Trophoblast cell (in vitro differentiated cells and primary cell): ENCODE data around the gene PGAP1.

Experiments used
- DNase-seq, 2 donors: peaks; one replicate each; pipeline ENCODE4 v3.0.0-alpha.2; 2016
- H2AFZ ChIP-seq: 2 replicates; pipeline ENCODE4 v1.6.1; 2013; ENCODE audit warnings: low read length, moderate library complexity, mild to moderate bottlenecking; ENCODE audit not compliant: insufficient read depth, poor library complexity
- H2AK5ac ChIP-seq: 2 replicates; pipeline ENCODE4 v1.6.1; 2013; ENCODE audit warnings: mild to moderate bottlenecking, low read length
- H2BK120ac ChIP-seq: 2 replicates; pipeline ENCODE4 v1.6.1; 2013; ENCODE audit warnings: low read length, mild to moderate bottlenecking, moderate library complexity; ENCODE audit not compliant: insufficient read depth, poor library complexity
- H2BK12ac ChIP-seq: 2 replicates; pipeline ENCODE4 v1.6.1; 2013; ENCODE audit warnings: mild to moderate bottlenecking, low read length, moderate library complexity
- H2BK5ac ChIP-seq: 2 replicates; pipeline ENCODE4 v1.6.1; 2013; ENCODE audit warnings: low read length, low read depth, moderate library complexity, mild to moderate bottlenecking; ENCODE audit not compliant: poor library complexity
- H3K14ac ChIP-seq: 2 replicates; pipeline ENCODE4 v1.6.1; 2013; ENCODE audit warnings: mild to moderate bottlenecking, low read length
- H3K18ac ChIP-seq: 2 replicates; pipeline ENCODE4 v1.6.1; 2013; ENCODE audit warnings: mild to moderate bottlenecking, low read length
- H3K23ac ChIP-seq: 2 replicates; pipeline ENCODE4 v1.6.1; 2013; ENCODE audit warnings: low read length
- H3K27ac ChIP-seq: 2 replicates; pipeline ENCODE4 v1.5.1; 2013; ENCODE audit warnings: low read depth, mild to moderate bottlenecking, inconsistent platforms, low read length, moderate library complexity
- H3K27me3 ChIP-seq: 2 replicates; pipeline ENCODE4 v1.6.1; 2013; ENCODE audit warnings: inconsistent platforms, mild to moderate bottlenecking, low read length, moderate library complexity; ENCODE audit not compliant: insufficient read depth
- H3K36me3 ChIP-seq, 2 experiments: 1 replicate in 1 of 2; 2 replicates in 1 of 2; pipeline ENCODE4 v1.6.1; 2013; ENCODE audit warnings: low read length in 2 of 2, mild to moderate bottlenecking in 2 of 2, moderate library complexity in 1 of 2; ENCODE audit not compliant: insufficient read depth in 2 of 2, control insufficient read depth in 1 of 2
- H3K4ac ChIP-seq: 2 replicates; pipeline ENCODE4 v1.6.1; 2013; ENCODE audit warnings: low read depth, mild to moderate bottlenecking, low read length, moderate library complexity
- H3K4me1 ChIP-seq, 2 experiments: 1 replicate in 1 of 2; 2 replicates in 1 of 2; pipeline ENCODE4 v1.6.1; 2013; ENCODE audit warnings: low read length in 2 of 2, mild to moderate bottlenecking in 2 of 2, moderate library complexity in 1 of 2; ENCODE audit not compliant: insufficient read depth in 2 of 2, control insufficient read depth in 1 of 2
- H3K4me2 ChIP-seq: 2 replicates; pipeline ENCODE4 v1.6.1; 2013; ENCODE audit warnings: inconsistent platforms, mild to moderate bottlenecking, low read length, moderate library complexity
- H3K4me3 ChIP-seq: 2 replicates; pipeline ENCODE4 v1.5.1; 2013; ENCODE audit warnings: mild to moderate bottlenecking, low read depth, low read length, inconsistent platforms
- H3K79me1 ChIP-seq: one replicate; pipeline ENCODE4 v1.6.1; 2013; ENCODE audit warnings: low read length
- H3K79me2 ChIP-seq: 2 replicates; pipeline ENCODE4 v1.6.1; 2013; ENCODE audit warnings: low read length, mild to moderate bottlenecking; ENCODE audit not compliant: control insufficient read depth, insufficient read depth, poor library complexity
- H3K9ac ChIP-seq: 2 replicates; pipeline ENCODE4 v1.6.1; 2013; ENCODE audit warnings: mild to moderate bottlenecking, low read length
- H3K9me3 ChIP-seq: 2 replicates; pipeline ENCODE4 v1.6.1; 2013; ENCODE audit warnings: low read depth, mild to moderate bottlenecking, control low read depth, inconsistent platforms, low read length; ENCODE audit not compliant: insufficient read depth
- H4K12ac ChIP-seq: 2 replicates; pipeline ENCODE4 v1.6.1; 2013; ENCODE audit warnings: low read depth, mild to moderate bottlenecking, low read length, moderate library complexity
- H4K8ac ChIP-seq: 2 replicates; pipeline ENCODE4 v1.6.1; 2013; ENCODE audit warnings: low read depth, mild to moderate bottlenecking, low read length, moderate library complexity
- H4K91ac ChIP-seq: one replicate; pipeline ENCODE4 v1.6.1; 2013; ENCODE audit warnings: low read depth, mild to moderate bottlenecking, low read length, moderate library complexity
- WGBS: extraction: QIAGEN DNeasy Blood & Tissue Kit; methylation state at CpG from one replicate; pipeline ENCODE4 v1.1.7; 2013; ENCODE audit warnings: missing lambda C conversion rate; ENCODE audit not compliant: insufficient read length, insufficient coverage; ENCODE audit errors: extremely low coverage; 5-methylcytosine and 5-hydroxymethylcytosine counted together

The PGAP1 gene

GRCh38 chr2:196966061-196966460 lies 39.6 kb upstream of the PGAP1 start:
- H3K23ac ChIP-seq, result no peak overlapping the region

GRCh38 chr2:196965651-196966050 lies 39.1 kb upstream of the PGAP1 start:
- no peak overlapping the region for H4K91ac ChIP-seq
- no peak overlapping the region for H2AFZ ChIP-seq
- no peaks in the 10 kb centered on the region for H3K27me3 ChIP-seq
- no peak overlapping the region for H2BK5ac ChIP-seq
- no peak overlapping the region for H3K4ac ChIP-seq
- peaks cover 2% of the 10 kb centered on the region for H3K9me3 ChIP-seq
- DNase-seq, result no peak
- no peak overlapping the region for H3K23ac ChIP-seq
- H3K4me2 ChIP-seq, result no peak overlapping the region
- H3K4me1 ChIP-seq, result no peaks in the 10 kb centered on the region
- no peak overlapping the region for H4K8ac ChIP-seq
- H3K79me2 ChIP-seq, result no peaks in the 10 kb centered on the region
- H3K9ac ChIP-seq, result no peak overlapping the region
- H2AK5ac ChIP-seq, result no peak overlapping the region
- no peak overlapping the region for H3K14ac ChIP-seq
- H2BK12ac ChIP-seq, result no peak overlapping the region
- no peaks in the 10 kb centered on the region for H3K36me3 ChIP-seq
- H3K18ac ChIP-seq, result no peak overlapping the region
- H3K4me3 ChIP-seq, result no peak overlapping the region
- H3K27ac ChIP-seq, result no peak overlapping the region
- WGBS, result no CpG with 5 or more reads among the region's 4 CpGs
- H2BK120ac ChIP-seq, result no peak overlapping the region
- no peak overlapping the region for H4K12ac ChIP-seq
- no peaks in the 10 kb centered on the region for H3K79me1 ChIP-seq

More at GRCh38 chr2:196966061-196966460, 39.6 kb upstream of the PGAP1 start:
- no peak overlapping the region for H4K91ac ChIP-seq
- no peak for DNase-seq
- H3K4ac ChIP-seq, result no peak overlapping the region
- H3K4me1 ChIP-seq, result no peaks in the 10 kb centered on the region
- no peak overlapping the region for H4K12ac ChIP-seq
- H3K27me3 ChIP-seq, result no peaks in the 10 kb centered on the region
- no peak overlapping the region for H2AFZ ChIP-seq
- no peak overlapping the region for H3K4me2 ChIP-seq
- no peak overlapping the region for H3K27ac ChIP-seq
- no peak overlapping the region for H2BK120ac ChIP-seq
- no peak overlapping the region for H2BK12ac ChIP-seq
- no peaks in the 10 kb centered on the region for H3K79me2 ChIP-seq
- H3K18ac ChIP-seq, result no peak overlapping the region
- no peak overlapping the region for H2BK5ac ChIP-seq
- H2AK5ac ChIP-seq, result no peak overlapping the region
- no peak overlapping the region for H3K4me3 ChIP-seq
- H3K9ac ChIP-seq, result no peak overlapping the region
- WGBS, result no CpG with 5 or more reads among the region's 3 CpGs
- H3K14ac ChIP-seq, result no peak overlapping the region
- peaks cover 2% of the 10 kb centered on the region for H3K9me3 ChIP-seq
- H3K36me3 ChIP-seq, result no peaks in the 10 kb centered on the region
- no peak overlapping the region for H4K8ac ChIP-seq
- H3K79me1 ChIP-seq, result no peaks in the 10 kb centered on the region

- H2AK5ac ChIP-seq, result no peak overlapping the region
- no peak overlapping the region for H4K91ac ChIP-seq
- no peak overlapping the region for H2BK5ac ChIP-seq
- H3K4ac ChIP-seq, result no peak overlapping the region
- H3K27ac ChIP-seq, result no peak overlapping the region
- H3K4me2 ChIP-seq, result no peak overlapping the region
- H3K9me3 ChIP-seq, result peaks cover 2% of the 10 kb centered on the region
- no peak overlapping the region for H3K4me3 ChIP-seq
- no peaks in the 10 kb centered on the region for H3K79me2 ChIP-seq
- no peak overlapping the region for H3K18ac ChIP-seq
- H4K8ac ChIP-seq, result no peak overlapping the region
- H3K27me3 ChIP-seq, result no peaks in the 10 kb centered on the region
- H3K36me3 ChIP-seq, result no peaks in the 10 kb centered on the region
- no peak overlapping the region for H3K23ac ChIP-seq
- H3K4me1 ChIP-seq, result no peaks in the 10 kb centered on the region
- no peak overlapping the region for H2AFZ ChIP-seq
- no peak overlapping the region for H3K14ac ChIP-seq
- H3K79me1 ChIP-seq, result no peaks in the 10 kb centered on the region
- no peak overlapping the region for H4K12ac ChIP-seq
- no peak for DNase-seq
- no peak overlapping the region for H2BK120ac ChIP-seq
- WGBS, result no CpG with 5 or more reads among the region's 1 CpG
- no peak overlapping the region for H2BK12ac ChIP-seq
- no peak overlapping the region for H3K9ac ChIP-seq
Measured at GRCh38 chr2:196963961-196964360, 37.5 kb upstream of the PGAP1 start.

- Histone ChIP-seq H3K23ac (no peak overlapping the region), H4K12ac (no peak overlapping the region), H3K27ac (no peak overlapping the region), H3K79me2 (no peaks in the 10 kb centered on the region), H2AK5ac (no peak overlapping the region), H3K27me3 (no peaks in the 10 kb centered on the region), H3K9ac (no peak overlapping the region), H3K36me3 (no peaks in the 10 kb centered on the region), H3K79me1 (no peaks in the 10 kb centered on the region), H2BK120ac (no peak overlapping the region), H3K4ac (no peak overlapping the region), H3K4me3 (no peak overlapping the region), H3K14ac (no peak overlapping the region), H2BK5ac (no peak overlapping the region), H3K4me2 (no peak overlapping the region), H3K4me1 (no peaks in the 10 kb centered on the region), H3K18ac (no peak overlapping the region), H3K9me3 (peaks cover 2% of the 10 kb centered on the region), H2BK12ac (no peak overlapping the region), H2AFZ (no peak overlapping the region), H4K91ac (no peak overlapping the region), H4K8ac (no peak overlapping the region)
- no CpG with 5 or more reads among the region's 2 CpGs for WGBS
- DNase-seq, result no peak
Measured at GRCh38 chr2:196963043-196963442, 36.5 kb upstream of the PGAP1 start.
